Nephron (organoid): ENCODE measurements around the gene WWOX.

Source experiments
- H3K27ac Mint-ChIP-seq, 3 experiments: 2 replicates each; pipeline ENCODE4 v1.8.0; 2020; ENCODE audit warnings: mixed read lengths in 3 of 3, mild to moderate bottlenecking in 2 of 3, moderate library complexity in 1 of 3
- H3K27me3 Mint-ChIP-seq: 2 replicates; pipeline ENCODE4 v1.8.0; 2021; ENCODE audit warnings: low read depth, mild to moderate bottlenecking, moderate library complexity, mixed read lengths
- H3K36me3 Mint-ChIP-seq: 2 replicates; pipeline ENCODE4 v1.8.0; 2020; ENCODE audit warnings: low read depth, mixed read lengths
- H3K4me1 Mint-ChIP-seq: 2 replicates; pipeline ENCODE4 v1.8.0; 2020; ENCODE audit warnings: mixed read lengths
- H3K4me3 Mint-ChIP-seq, 3 experiments: 2 replicates each; pipeline ENCODE4 v1.8.0; 2020; ENCODE audit warnings: mild to moderate bottlenecking in 3 of 3, mixed read lengths in 3 of 3, moderate library complexity in 2 of 3
- H3K9me3 Mint-ChIP-seq: 2 replicates; pipeline ENCODE4 v1.8.0; 2020; ENCODE audit warnings: mixed read lengths
- CTCF ChIP-seq, 3 experiments: fragments of 200-600 bp; sonication (generic); IDR thresholded peaks; one replicate each; pipeline ENCODE4 v1.5.0; 2021; ENCODE audit warnings: antibody characterized with exemption in 3 of 3; ENCODE audit not compliant: unreplicated experiment in 3 of 3

The WWOX gene

GRCh38 chr16:79097166-79097565, 997.7 kb downstream of the WWOX start:
- no peak overlapping the region for H3K27ac Mint-ChIP-seq
- H3K9me3 Mint-ChIP-seq = no peaks in the 10 kb centered on the region
- H3K4me1 Mint-ChIP-seq = peaks cover 6% of the 10 kb centered on the region
- TF ChIP-seq CTCF (IDR thresholded peaks at IDR 0.05; ENCODE audit: unreplicated experiment in 3 of 3) = no peak
- no peaks in the 10 kb centered on the region for H3K36me3 Mint-ChIP-seq
- H3K4me3 Mint-ChIP-seq = no peak overlapping the region
- H3K27me3 Mint-ChIP-seq = peaks cover 34% of the 10 kb centered on the region

- Mint-ChIP-seq H3K4me3 (no peak overlapping the region), H3K4me1 (peaks cover 6% of the 10 kb centered on the region), H3K36me3 (no peaks in the 10 kb centered on the region), H3K27me3 (peaks cover 34% of the 10 kb centered on the region), H3K9me3 (no peaks in the 10 kb centered on the region), H3K27ac (no peak overlapping the region)
- no peak for TF ChIP-seq CTCF (IDR thresholded peaks at IDR 0.05; ENCODE audit: unreplicated experiment in 3 of 3)
These were observed 998.3 kb downstream of the WWOX start for GRCh38 chr16:79097771-79098170.

GRCh38 chr16:79098907-79099306, 999.5 kb downstream of the WWOX start:
- H3K4me1 Mint-ChIP-seq = peaks cover 6% of the 10 kb centered on the region
- H3K27me3 Mint-ChIP-seq = peaks cover 34% of the 10 kb centered on the region
- TF ChIP-seq CTCF (IDR thresholded peaks at IDR 0.05; ENCODE audit: unreplicated experiment in 3 of 3) = no peak
- no peak overlapping the region for H3K27ac Mint-ChIP-seq
- H3K4me3 Mint-ChIP-seq = no peak overlapping the region
- no peaks in the 10 kb centered on the region for H3K9me3 Mint-ChIP-seq
- no peaks in the 10 kb centered on the region for H3K36me3 Mint-ChIP-seq

- H3K4me1 Mint-ChIP-seq = peaks cover 6% of the 10 kb centered on the region
- H3K9me3 Mint-ChIP-seq = no peaks in the 10 kb centered on the region
- no peak overlapping the region for H3K27ac Mint-ChIP-seq
- no peak overlapping the region for H3K4me3 Mint-ChIP-seq
- peaks cover 31% of the 10 kb centered on the region for H3K27me3 Mint-ChIP-seq
- no peak for TF ChIP-seq CTCF (IDR thresholded peaks at IDR 0.05; ENCODE audit: unreplicated experiment in 3 of 3)
- H3K36me3 Mint-ChIP-seq = no peaks in the 10 kb centered on the region
These were observed 1000.3 kb downstream of the WWOX start for GRCh38 chr16:79099716-79100115.

GRCh38 chr16:79100447-79100846, 1001.0 kb downstream of the WWOX start:
- no peak overlapping the region for H3K27ac Mint-ChIP-seq
- H3K27me3 Mint-ChIP-seq = peaks cover 24% of the 10 kb centered on the region
- no peaks in the 10 kb centered on the region for H3K36me3 Mint-ChIP-seq
- no peak for TF ChIP-seq CTCF (IDR thresholded peaks at IDR 0.05; ENCODE audit: unreplicated experiment in 3 of 3)
- peaks cover 6% of the 10 kb centered on the region for H3K4me1 Mint-ChIP-seq
- H3K9me3 Mint-ChIP-seq = no peaks in the 10 kb centered on the region
- H3K4me3 Mint-ChIP-seq = no peak overlapping the region

GRCh38 chr16:79101491-79101890, 1002.0 kb downstream of the WWOX start:
- Mint-ChIP-seq H3K9me3 (no peaks in the 10 kb centered on the region), H3K27me3 (peaks cover 18% of the 10 kb centered on the region), H3K4me1 (peaks cover 6% of the 10 kb centered on the region), H3K36me3 (no peaks in the 10 kb centered on the region), H3K4me3 (no peak overlapping the region), H3K27ac (no peak overlapping the region)
- no peak for TF ChIP-seq CTCF (IDR thresholded peaks at IDR 0.05; ENCODE audit: unreplicated experiment in 3 of 3)
